NCI-H1048 (cell line): ENCODE results near the gene TMEM131L.
A peak's percentile ranks its signal among the peaks of the same experiment; 100 is the strongest.

Source experiments
- DNase-seq: peaks from one replicate; lab custom pipeline; 2025; lab: John Stamatoyannopoulos, UW

The TMEM131L gene

DNA sequence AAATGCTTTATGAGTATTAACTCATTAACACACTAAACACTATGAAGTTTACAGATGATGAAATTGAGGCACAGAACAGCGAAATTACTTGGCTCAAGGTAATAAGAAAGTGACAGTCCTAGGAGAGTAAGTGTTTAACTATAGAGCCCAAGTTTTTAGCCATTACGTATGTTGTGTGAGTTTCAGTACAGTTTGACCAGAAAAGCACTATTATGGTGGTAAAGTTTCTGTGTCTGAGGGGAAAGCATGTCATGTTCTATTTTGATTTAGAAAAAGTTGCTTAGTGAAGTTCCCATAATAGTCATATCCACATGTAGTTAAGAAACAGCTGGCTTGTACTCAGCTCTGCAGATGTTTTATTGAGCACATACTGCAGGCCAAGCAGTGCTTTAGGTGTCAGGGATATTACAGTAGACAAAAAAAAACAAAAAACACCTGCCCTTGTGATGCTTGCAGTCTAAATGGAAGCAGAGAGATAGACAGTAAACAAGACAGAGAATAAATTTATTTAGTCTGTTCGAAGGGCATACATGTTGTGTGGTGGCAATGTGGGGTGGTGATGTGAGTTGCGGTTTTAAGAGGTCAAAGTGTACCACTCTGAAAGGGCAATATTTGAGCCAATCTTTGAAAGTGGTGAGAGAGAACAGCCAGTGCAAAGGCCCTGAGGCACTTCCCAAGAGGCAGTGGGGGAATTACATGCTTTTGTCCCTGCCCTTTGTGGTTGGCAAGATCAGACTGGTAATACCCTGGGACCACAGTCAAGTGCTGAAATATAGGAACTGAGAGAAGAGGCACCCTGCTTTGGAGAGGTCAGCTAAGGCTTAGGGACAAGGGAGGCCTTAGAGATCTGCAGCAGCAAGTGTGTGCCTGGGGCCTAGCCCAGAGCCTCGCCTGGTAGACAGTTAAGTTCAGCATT lies 6.2 kb downstream of the TMEM131L start:
- no peak for DNase-seq

- no peak for DNase-seq
These were observed 8.1 kb downstream of the TMEM131L start for GRCh38 chr4:153474251-153474650.

DNA sequence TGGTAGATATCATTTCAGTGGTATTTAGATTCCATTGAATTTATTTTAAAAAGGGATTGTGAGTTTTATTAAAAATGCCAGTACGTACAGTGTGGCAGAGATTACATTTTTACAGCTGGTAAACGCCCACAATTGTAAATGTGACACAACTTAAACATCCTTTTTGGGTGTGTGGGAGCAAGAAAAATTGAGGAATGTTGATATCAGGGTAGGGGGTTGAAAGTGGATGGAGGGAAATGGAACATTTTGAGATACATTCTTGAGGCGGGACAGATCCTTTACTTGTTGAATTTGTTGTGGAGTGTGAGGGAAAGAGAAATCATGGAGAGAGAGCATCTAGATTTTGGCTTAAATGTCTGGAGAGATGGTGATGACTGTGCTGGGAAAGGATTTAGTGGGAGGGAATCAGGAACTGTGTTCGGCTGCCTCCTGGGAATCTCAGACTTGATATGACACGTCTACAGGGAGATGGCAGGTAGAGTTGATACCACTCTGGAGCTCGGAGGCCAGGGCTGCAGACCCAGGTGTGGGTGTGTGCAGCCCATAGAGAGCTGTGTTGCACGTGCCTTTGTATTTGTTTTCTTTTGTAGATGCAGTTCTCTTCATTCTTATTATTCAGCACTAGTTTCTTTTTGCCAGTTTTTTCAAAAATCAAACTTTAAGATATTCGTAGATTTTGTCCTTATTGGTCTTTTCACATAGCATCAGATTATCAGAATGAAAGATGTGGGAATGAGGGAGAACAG lies 10.8 kb downstream of the TMEM131L start:
- DNase-seq, result no peak

DNA sequence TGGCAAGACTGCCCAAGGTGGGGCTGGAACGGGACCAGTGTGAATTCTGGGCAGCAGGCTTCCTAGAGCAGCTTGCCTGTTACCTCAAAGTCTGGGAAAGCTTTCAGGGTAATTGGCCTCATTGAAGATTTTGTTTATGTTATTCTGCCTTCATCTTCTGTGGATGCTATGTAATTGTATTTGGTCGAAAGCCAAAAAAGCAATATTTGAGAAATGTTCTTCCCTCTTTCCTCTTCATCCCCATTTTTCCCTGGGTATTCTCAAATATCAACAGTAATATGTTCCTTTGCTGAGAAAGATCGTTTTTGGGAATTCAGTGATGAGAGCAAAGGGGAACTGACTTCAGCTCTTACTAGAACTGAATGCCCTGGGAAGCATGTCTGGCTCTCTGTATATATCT lies 12.9 kb downstream of the TMEM131L start:
- no peak for DNase-seq

GRCh38 chr4:153480704-153481103 lies 14.5 kb downstream of the TMEM131L start:
- DNase-seq, result no peak

GRCh38 chr4:153481478-153481877 lies 15.3 kb downstream of the TMEM131L start:
- no peak for DNase-seq

GRCh38 chr4:153483432-153484418 lies 17.6 kb downstream of the TMEM131L start:
- no peak for DNase-seq

DNA sequence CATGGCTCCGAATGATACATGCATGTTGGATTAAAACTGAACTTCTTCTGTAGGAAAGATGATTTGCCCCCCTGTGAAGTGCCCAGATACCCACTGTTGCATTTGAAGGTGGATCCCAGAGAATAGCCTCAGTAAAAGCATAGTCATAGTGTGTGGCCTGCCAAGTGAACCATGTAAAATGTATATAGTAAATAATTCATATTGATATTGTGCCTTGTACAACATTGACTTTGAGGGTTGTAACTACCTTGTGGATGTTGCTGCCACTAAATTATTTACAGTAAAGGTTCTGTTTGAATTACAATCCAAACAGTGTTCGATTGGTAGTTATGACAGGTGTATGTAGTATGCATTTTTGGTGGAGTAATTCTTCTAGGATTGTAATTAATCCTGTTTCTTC lies 19.2 kb downstream of the TMEM131L start:
- DNase-seq, result no peak

DNA sequence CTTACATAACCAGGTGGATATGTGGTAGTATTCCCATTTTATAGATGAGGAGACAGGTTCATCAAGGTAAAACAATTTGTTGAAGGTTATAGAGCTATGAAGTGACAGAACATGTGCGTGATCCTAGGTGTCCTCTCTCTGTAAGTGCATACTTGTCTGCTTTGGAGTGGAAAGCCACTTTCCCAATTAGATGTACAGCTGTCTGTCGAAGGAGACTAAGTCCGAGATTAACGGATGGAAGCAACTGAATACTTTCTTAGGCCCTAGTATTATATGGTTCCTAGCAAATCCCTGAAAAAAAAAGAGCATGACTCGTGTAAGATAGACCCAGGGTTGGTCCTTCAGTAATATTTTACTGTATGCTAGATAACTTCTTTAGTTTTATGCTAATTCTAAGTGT lies 19.7 kb downstream of the TMEM131L start:
- DNase-seq, result no peak

- DNase-seq, result no peak
These were observed 20.4 kb downstream of the TMEM131L start for GRCh38 chr4:153486281-153487151.

DNA sequence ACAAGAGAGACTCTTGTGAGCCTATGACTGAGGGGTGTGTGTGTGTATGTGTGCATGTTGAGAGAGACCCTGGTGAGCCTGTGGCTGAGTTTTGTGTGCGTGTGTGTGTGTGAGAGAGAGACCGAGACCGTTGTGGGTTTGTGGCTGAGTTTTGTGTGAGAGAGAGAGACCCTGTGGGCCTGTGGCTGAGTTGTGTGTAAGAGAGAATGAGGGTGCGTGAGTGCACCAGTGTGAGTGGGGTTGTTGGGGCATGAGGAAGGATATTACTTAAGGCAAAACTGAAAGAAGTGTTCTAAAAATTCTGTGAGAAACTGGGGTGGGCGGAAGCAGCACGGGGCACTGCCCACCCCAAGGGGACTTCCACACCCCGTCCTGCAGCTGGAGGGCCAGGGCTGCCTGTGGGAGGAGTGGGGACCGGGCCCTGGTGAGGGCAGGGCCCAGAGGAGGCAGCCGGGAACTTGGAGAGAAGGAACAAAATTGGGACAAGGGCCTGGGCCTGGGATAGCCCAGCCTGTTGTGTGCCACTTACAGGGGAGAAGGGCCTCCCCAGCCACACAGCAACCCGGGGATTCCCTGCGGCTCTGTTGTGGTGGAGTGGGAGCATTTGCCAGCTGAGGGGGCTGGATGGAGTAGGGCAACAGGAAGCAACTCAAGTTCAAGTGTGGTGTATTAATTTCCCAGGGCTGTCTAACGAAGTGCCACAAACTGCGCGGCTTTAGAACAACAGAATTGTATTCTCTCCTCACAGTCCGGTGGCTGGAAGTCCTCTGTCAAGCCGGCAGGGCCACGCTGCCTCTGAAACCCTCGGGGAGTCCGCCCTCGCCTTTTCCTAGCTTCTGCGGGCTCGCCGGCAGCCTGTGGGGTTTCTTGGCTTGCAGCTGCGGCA lies 22.1 kb downstream of the TMEM131L start:
- no peak for DNase-seq

DNA sequence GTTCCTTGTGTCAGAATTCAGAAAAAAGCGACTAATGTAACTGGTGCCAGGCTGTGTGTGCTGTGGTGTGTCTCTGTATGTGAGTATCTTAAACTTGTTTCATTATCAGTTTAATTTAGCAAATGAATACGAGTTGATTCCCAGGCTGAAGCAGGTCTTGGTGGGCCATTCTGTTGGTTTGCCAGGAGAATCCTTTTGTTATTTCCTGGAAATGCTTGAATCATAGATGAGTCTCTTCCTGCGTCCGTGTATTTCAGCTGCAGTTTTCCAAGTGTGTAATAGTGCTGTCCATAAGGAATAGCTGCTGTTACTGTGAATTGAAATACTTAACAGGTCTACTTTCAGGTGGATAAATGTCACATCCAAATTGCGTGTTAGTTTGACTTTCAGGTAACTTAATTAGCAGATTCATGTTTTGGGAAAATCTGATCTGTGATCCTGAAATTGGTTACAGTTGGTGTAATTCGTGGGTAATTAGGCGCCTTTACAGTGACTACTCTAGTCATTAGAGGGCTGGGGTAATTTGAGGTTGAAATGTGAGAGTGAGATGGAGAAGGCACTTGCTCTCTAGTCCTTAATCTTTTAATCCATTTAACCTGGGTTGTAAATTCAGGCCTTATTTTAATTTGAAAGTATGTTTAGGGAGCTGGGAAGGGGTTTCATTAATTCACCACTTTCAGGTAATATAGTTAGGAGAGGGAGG lies 23.8 kb downstream of the TMEM131L start:
- no peak for DNase-seq

GRCh38 chr4:153490985-153491483 lies 24.9 kb downstream of the TMEM131L start:
- no peak for DNase-seq

DNA sequence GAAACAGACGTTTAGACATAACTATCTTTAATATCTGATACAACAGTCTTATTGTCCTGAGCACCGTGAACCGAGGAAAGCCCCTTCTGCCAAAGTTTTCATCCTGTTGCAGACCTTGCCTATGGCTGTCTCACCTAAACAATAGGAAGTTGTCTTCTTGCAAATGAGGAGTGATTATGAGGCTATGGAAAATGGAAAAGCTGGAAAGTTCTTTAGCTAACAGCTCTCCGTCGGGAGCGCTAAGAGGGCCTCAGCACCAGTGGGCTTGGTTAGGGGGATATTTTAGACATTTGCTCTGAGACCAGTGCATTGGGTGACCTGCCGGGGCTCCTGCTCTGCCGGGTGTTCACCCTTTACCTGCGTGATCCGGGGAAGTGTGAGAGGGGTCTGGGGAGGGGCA lies 28.4 kb downstream of the TMEM131L start:
- peak; percentile 78 for DNase-seq

DNA sequence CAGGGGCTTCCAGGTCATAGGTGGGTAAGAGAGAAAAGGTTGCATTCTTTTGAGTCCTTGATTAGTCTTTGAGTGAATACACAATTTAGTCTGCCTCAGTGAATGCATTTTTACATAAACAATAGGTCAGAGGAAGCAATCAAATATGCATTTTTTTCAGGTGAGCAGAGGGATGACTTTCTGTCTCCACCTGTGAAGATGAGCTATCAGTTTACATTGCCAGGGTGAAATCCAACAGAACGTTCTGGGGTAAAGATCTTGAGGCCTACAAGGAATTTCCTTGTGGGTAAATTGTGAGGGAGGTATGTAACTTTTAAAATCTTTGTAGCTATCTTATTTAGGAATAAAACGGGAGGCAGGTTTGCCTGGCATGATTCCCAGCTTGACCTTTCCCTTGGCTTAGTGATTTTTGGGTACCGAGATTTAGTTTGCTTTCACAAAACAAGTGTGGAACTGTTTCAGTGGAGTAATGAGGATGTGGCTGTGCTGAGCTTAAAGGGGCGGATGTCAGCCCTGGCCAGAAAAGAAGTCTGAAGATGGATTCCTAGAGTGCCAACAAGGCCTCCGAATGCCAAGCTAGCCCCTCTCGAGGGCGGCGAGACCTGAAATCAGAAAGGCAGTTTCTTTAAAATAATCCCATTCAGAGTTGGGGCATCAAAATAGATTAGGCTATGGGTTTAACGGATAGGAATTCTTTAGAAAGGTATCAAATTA lies 29.5 kb downstream of the TMEM131L start:
- DNase-seq, result no peak

DNA sequence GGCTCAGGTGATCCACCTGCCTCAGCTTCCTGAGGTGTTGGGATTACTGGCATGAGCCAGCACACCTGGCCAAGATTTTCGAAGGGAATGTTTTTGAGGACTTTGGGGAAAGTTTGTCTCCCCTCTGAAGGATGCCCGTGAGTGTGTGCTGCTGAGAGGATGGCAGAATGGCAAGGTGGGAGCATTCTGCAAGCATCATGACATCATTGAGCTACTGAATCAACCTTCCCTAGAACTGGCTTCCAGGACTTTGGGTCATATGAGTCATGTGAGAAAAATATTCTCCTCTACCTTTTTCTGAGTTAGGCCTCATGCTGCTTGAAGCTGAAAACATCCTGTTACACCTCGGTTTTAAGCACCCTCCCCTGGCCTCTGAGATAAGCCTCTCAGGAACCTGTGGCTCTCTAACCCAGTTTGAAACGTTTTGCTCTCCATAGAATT lies 31.0 kb downstream of the TMEM131L start:
- no peak for DNase-seq

DNA sequence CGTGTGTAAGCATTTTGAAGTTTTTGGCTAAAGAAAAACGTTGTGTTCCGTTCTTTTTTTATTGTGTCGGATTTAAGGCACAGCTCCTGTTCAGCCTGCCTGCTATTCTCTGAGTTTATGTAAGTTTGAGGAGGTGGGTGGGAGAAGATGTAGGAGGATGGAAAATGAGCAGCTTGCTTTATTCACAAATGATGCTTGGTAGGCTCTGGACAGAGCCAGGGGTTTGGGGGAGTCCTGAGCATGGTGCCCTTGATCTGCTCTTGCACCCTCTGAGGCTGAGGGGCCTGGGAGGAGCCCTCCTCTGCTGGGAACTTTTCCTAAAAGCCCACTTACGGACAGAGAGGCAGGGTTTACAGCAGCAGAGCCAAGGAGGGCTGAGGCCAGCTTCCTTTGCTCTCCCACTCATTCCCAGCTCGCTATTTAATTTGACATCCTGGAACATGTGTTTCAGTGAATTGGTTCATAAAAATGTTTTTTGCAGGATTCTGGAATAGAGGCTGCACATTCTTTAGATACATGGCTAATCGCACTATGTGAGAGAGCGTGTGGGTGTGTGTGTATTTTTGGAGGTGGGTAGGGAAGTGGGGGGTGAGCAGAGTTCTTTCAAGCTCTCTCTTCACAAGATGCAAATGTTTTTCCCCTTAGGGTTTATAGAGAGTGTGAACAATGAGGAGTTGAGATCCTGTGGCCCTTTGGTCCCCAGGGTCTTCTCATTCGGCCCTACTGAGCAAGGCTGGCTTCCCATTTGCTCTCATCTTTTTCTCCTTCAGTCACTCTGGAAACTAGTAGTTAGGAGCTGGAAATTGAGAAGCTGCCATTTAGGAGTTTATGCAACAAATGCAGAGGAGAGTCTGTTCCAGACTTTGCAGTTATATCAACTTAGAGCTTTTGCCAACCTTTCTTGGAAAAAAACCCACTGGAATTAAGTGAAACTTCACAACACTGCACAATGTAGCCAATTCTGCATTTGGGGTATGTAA lies 32.1 kb downstream of the TMEM131L start:
- DNase-seq, result peak; percentile 23
